Testis (tissue), 3 donors: ENCODE results near the gene MRI1. TPM values are rescaled to one million over a fixed set of nuclear protein-coding genes. Genes with fewer than 3 reads are reported as not detected.

Experiments
- DNase-seq: peaks from one replicate; pipeline ENCODE4 v3.0.0-alpha.2; 2019
- H3K27ac ChIP-seq, 2 donors: fragments of 200-600 bp; sonication (generic); one replicate each; pipeline ENCODE4 v1.5.1; 2019
- H3K27me3 ChIP-seq: fragments of 200-600 bp; sonication (generic); one replicate; pipeline ENCODE4 v1.5.1; 2019
- H3K36me3 ChIP-seq: fragments of 200-600 bp; sonication (generic); one replicate; pipeline ENCODE4 v1.5.1; 2017; ENCODE audit warnings: low read depth; ENCODE audit errors: missing control alignments
- H3K4me1 ChIP-seq: fragments of 200-600 bp; sonication (generic); one replicate; pipeline ENCODE4 v1.5.1; 2019
- H3K4me3 ChIP-seq, 2 donors: fragments of 200-600 bp; sonication (generic); one replicate each; pipeline ENCODE4 v1.5.1; 2017 to 2019
- H3K9me3 ChIP-seq: fragments of 200-600 bp; sonication (generic); one replicate; pipeline ENCODE4 v1.5.1; 2017
- POLR2A ChIP-seq: fragments of 450-650 bp; IDR thresholded peaks from one replicate; pipeline ENCODE4 v1.6.1; 2017; ENCODE audit warnings: antibody characterized with exemption, mild to moderate bottlenecking, moderate library complexity
- WGBS, 2 donors: methylation state at CpG; one replicate each; pipeline ENCODE4 v1.1.5; 2018; 5-methylcytosine and 5-hydroxymethylcytosine counted together
- intact Hi-C: fragments of 100-400 bp; cut with DNase I; formaldehyde crosslinking; loops from one replicate; pipeline ENCODE4 v1.15.1; 2023; ENCODE audit warnings: low total_unique reads
- polyA plus RNA-seq: library from polyadenylated mRNA; stranded (reverse); fragments of 350-450 nt; fragmentation: Illumina TruSeq; extraction: RNeasy Lipid Tissue Mini Kit (QIAGEN cat#74804); gene quantifications from one replicate; pipeline ENCODE4 v1.2.3, GENCODE V29; 2014; ENCODE audit warnings: low read depth, low replicate concordance; ENCODE audit not compliant: insufficient read depth
- small RNA-seq, 2 donors: library from RNA; depleted of rRNA; stranded (forward); fragments of <200 nt; gene quantifications; one replicate each; pipeline ENCODE3, GENCODE V24; 2016
- total RNA-seq, 2 donors: library from RNA; depleted of rRNA; stranded (reverse); fragments of >200 nt; gene quantifications; one replicate each; pipeline ENCODE4 v1.2.3, GENCODE V29; 2016
- TF ChIP-seq, protein P1 (sequence below), 3 experiments: fragments of 450-650 bp in 2 of 3; fragments of 200-600 bp in 1 of 3; sonication (generic) in 1 of 3; IDR thresholded peaks; one replicate each; pipeline ENCODE4 v1.5.1; 2016 to 2019; ENCODE audit warnings: antibody characterized with exemption in 3 of 3, mild to moderate bottlenecking in 2 of 3, moderate library complexity in 1 of 3

MRI1 gene
- total and polyA plus RNA-seq, 3 donors from 2014 or later: 6.7 to 33.0 (median 26.5) TPM

DNA sequence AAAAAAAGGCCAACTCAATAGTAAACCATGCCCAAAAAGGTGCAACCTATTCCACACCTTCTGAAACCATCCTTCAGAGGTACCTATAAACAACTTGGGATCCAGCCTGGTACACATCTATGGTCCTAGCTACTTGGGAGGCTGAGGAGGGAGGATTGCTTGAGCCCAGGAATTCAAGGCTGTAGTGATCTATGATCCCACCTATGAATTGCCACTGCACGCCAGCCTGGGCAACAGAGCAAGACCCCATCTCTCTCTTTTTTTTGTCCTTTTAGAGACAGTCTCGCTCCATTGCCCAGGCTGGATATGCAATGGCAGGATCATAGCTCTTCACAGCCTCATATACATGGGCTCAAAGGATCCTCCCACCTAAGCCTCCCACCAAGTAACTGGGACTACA, 57.0 kb downstream of the MRI1 start:
- no peak overlapping the region for H3K27ac ChIP-seq
- H3K36me3 ChIP-seq: no peaks in the 10 kb centered on the region
- H3K9me3 ChIP-seq: no peaks in the 10 kb centered on the region
- no peak for DNase-seq
- no peaks in the 10 kb centered on the region for H3K27me3 ChIP-seq
- intact Hi-C loops: no loop called here
- WGBS, 2 donors: 92 to 100% methylated on average over 2 of the region's 2 CpGs
- H3K4me3 ChIP-seq: no peak overlapping the region
- TF ChIP-seq, protein P1, sequence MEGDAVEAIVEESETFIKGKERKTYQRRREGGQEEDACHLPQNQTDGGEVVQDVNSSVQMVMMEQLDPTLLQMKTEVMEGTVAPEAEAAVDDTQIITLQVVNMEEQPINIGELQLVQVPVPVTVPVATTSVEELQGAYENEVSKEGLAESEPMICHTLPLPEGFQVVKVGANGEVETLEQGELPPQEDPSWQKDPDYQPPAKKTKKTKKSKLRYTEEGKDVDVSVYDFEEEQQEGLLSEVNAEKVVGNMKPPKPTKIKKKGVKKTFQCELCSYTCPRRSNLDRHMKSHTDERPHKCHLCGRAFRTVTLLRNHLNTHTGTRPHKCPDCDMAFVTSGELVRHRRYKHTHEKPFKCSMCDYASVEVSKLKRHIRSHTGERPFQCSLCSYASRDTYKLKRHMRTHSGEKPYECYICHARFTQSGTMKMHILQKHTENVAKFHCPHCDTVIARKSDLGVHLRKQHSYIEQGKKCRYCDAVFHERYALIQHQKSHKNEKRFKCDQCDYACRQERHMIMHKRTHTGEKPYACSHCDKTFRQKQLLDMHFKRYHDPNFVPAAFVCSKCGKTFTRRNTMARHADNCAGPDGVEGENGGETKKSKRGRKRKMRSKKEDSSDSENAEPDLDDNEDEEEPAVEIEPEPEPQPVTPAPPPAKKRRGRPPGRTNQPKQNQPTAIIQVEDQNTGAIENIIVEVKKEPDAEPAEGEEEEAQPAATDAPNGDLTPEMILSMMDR (IDR thresholded peaks at IDR 0.05): no peak
- no peak for TF ChIP-seq POLR2A
- no peaks in the 10 kb centered on the region for H3K4me1 ChIP-seq

DNA sequence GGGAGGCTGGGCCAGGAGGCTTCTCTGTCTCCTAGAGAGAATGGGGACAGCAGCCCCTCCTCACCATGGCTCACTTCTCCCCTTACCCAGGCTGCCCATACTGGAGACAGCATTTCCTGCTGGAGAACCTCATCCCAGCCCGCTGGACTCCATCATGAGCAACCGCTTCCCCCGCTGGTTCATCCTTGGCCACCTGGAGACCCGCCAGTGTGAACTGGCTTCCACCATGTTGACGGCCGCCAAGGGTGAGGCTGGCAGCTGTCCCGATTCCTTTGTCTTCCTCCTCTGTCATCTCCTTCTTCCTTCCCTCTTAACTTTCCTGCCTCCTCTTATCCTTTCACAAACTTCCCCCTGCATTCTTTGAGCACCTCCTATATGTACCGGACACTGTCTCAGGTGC, 58.9 kb downstream of the MRI1 start:
- peak overlapping the region in 1 of 2 donors; percentile 70 for H3K27ac ChIP-seq
- no peak for DNase-seq
- 68 to 79% methylated on average over 8 of the region's 8 CpGs for WGBS, 2 donors
- H3K9me3 ChIP-seq: no peaks in the 10 kb centered on the region
- intact Hi-C loops: no loop called here
- no peak overlapping the region for H3K4me3 ChIP-seq
- H3K4me1 ChIP-seq: no peaks in the 10 kb centered on the region
- H3K27me3 ChIP-seq: no peaks in the 10 kb centered on the region
- TF ChIP-seq, protein P1 (IDR thresholded peaks at IDR 0.05): no peak
- no peak for TF ChIP-seq POLR2A
- H3K36me3 ChIP-seq: no peaks in the 10 kb centered on the region

Small RNAs within 50 kb of the gene (small RNA-seq; reads per million reads assigned to genes)
- 0 reads per million in 2 donors for gene RN7SL619P

Other genes starting within 250 kb of the MRI1 start
- 100 to 1,000 TPM; 114 to 137 TPM for gene C19orf53, start 9.9 kb downstream of the MRI1 start, total RNA-seq
- gene C19orf53, start 9.9 kb downstream of the MRI1 start, polyA plus RNA-seq: 128 TPM
- gene ZSWIM4, start 30.9 kb downstream of the MRI1 start, total RNA-seq: 10 to 100 TPM in 1 of 2 donors, 1 to 10 TPM in 1; 4.7 to 10.0 TPM
- gene ZSWIM4, start 30.9 kb downstream of the MRI1 start, polyA plus RNA-seq: 3.4 TPM
- 10 to 100 TPM; 14.5 to 18.6 TPM for gene NANOS3, start 112.6 kb downstream of the MRI1 start, total RNA-seq
- 9.3 TPM for gene NANOS3, start 112.6 kb downstream of the MRI1 start, polyA plus RNA-seq
- gene BRME1, start 141.6 kb downstream of the MRI1 start, total RNA-seq: 10 to 100 TPM; 26.3 to 48.9 TPM
- 17.8 TPM for gene BRME1, start 141.6 kb downstream of the MRI1 start, polyA plus RNA-seq
- gene CC2D1A, start 141.7 kb downstream of the MRI1 start, total RNA-seq: 10 to 100 TPM; 56.6 to 62.7 TPM
- gene CC2D1A, start 141.7 kb downstream of the MRI1 start, polyA plus RNA-seq: 31.0 TPM
- gene PODNL1, start 173.9 kb downstream of the MRI1 start, total RNA-seq: 10 to 100 TPM; 12.6 to 14.6 TPM
- gene PODNL1, start 173.9 kb downstream of the MRI1 start, polyA plus RNA-seq: 5.8 TPM
- gene DCAF15, start 188.0 kb downstream of the MRI1 start, total RNA-seq: 10 to 100 TPM; 79.3 to 82.6 TPM
- gene DCAF15, start 188.0 kb downstream of the MRI1 start, polyA plus RNA-seq: 151 TPM
- 10 to 100 TPM; 18.3 to 24.2 TPM for gene RFX1, start 241.8 kb downstream of the MRI1 start, total RNA-seq
- gene RFX1, start 241.8 kb downstream of the MRI1 start, polyA plus RNA-seq: 40.9 TPM